Coronary artery (tissue), 2 donors: ENCODE results near the gene CEP85L.

Experiments
- DNase-seq: peaks from one replicate; pipeline ENCODE4 v3.0.0-alpha.2; 2017; ENCODE audit warnings: low spot score
- H3K27ac ChIP-seq, 2 donors: fragments of 200-600 bp; sonication (generic); one replicate each; pipeline ENCODE4 v1.5.1; 2016 to 2019
- H3K4me3 ChIP-seq: fragments of 200-600 bp; sonication (generic); 2 replicates; pipeline ENCODE4 v1.5.1; 2016; ENCODE audit warnings: mild to moderate bottlenecking, moderate library complexity
- TF ChIP-seq, protein P1 (sequence below): fragments of 200-600 bp; sonication (generic); IDR thresholded peaks from one replicate; pipeline ENCODE4 v1.5.1; 2019; ENCODE audit warnings: antibody characterized with exemption

CEP85L gene

DNA sequence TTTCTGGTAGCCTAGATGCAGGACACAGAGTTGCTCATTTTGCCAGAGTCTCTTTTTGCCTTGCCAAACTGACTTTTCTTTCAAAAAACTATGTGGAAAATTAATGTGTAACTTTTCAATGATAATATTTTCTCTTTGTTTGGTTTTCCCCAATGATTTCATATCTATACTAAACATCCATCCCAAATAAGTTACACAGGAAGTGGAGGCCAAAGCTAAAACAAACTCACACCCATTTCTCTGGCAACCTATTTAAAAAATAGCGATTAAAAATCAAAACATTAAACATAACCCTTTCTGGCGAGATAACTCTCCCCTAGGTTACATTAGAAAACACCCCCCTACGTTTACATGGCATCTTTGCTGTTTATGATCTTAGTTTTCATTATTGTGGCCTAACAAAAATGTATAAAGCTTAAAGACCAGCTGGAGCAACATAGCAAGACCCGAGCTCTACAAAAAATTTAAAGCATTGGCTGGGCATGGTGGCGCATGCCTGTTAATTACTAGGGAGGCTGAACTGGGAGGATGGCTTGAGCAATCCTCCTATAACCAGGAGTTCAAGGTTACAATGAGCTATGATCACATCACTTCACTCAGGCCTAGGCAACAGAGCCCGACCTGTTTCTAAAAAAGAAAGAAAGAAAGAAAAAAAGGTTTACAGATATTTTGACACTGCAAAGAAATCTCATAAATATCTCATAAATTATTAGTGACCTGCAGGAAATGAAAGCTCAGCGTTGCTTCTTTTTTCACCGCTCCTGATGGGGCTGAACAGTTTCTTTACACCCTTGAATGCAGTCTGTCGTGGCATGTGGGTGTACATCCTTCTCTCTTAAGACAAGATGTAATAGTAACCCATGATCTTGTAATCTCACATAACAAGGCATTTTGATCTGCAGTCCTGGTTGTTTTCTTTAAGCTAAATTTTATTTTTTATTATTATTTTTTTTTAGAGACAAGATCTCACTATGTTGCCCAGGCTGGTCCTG lies 32.8 kb upstream of the CEP85L start:
- no peak for DNase-seq
- TF ChIP-seq, protein P1, sequence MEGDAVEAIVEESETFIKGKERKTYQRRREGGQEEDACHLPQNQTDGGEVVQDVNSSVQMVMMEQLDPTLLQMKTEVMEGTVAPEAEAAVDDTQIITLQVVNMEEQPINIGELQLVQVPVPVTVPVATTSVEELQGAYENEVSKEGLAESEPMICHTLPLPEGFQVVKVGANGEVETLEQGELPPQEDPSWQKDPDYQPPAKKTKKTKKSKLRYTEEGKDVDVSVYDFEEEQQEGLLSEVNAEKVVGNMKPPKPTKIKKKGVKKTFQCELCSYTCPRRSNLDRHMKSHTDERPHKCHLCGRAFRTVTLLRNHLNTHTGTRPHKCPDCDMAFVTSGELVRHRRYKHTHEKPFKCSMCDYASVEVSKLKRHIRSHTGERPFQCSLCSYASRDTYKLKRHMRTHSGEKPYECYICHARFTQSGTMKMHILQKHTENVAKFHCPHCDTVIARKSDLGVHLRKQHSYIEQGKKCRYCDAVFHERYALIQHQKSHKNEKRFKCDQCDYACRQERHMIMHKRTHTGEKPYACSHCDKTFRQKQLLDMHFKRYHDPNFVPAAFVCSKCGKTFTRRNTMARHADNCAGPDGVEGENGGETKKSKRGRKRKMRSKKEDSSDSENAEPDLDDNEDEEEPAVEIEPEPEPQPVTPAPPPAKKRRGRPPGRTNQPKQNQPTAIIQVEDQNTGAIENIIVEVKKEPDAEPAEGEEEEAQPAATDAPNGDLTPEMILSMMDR = no peak
- no peak overlapping the region for H3K27ac ChIP-seq
- H3K4me3 ChIP-seq = no peak overlapping the region

DNA sequence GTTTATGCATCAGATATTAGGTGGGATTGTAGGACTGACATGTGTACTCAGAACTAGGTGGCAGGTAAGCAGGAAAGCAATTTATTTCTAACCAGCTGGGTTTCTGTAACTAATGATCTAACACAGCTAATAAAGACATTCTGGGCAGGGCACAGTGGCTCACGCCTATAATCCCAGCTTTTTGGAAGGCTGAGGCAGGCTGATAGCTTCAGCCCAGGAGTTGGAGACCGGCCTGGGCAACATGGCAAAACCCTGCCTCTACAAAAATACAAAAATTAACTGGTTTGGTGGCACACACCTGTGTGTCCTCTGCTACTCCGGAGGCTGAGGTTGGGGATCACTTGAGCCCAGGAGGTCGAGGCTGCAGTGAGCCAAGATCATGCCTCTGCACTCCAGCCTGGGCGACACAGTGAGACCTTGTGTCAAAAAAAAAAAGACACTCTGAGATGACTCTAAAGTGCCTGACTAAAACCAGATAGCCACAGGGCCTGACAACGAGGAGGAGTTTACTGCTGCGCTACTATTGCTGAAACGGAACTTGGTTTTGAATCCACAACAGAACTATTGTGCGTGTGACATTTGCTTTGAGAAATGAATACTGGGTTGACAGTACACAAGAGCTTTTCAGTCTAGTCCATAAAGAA lies 29.2 kb upstream of the CEP85L start:
- no peak for DNase-seq
- H3K4me3 ChIP-seq = no peak overlapping the region
- H3K27ac ChIP-seq = peak overlapping the region in 1 of 2 donors; percentile 35
- TF ChIP-seq, protein P1 = no peak

DNA sequence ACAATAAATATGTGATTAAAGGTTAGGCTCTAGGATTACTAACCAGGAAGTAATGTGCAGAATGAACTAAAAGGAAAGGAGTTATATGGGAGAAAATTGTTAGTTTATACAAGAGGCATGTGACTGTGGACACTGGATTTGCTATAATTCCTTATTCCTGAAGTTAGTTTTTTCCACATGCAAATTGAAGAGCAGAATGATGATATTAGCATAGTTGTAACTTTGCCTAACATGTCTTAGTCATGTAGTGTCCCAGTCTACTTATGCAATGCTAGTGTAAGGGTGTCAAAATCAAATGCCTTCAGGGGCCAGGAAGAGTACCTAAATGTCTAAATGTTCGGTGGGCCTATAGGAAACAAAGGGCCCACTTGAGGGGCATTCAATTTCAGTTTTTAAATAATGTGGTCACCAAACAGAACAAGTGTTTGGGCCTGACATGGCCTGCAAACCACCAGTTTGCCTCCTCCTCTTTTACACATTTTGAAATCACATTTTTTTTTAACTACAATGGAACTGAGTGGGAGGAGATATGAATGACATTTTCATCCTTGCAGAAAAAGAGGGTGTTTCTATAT lies 28.0 kb upstream of the CEP85L start:
- Histone ChIP-seq H3K27ac (no peak overlapping the region), H3K4me3 (no peak overlapping the region)
- DNase-seq = no peak
- TF ChIP-seq, protein P1 = no peak

DNA sequence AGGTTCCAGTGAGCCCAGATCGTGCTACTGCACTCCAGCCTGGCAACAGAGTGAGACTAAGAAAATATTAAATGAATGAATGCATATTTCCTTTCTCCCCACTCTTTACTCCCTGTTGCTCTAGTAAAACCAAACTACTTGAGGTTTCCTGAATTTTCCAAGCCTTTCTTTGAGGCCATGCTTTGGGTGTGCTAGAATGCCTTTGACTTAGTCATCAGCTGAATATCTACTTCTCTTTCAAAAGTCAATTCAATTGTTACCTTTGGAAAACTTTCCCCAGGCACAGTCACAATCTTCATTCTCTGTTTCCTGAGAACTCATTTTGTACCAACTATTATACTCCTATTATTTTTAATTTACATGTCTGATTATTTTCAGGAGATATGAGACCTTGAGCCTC lies 27.5 kb upstream of the CEP85L start:
- Histone ChIP-seq H3K4me3 (no peak overlapping the region), H3K27ac (no peak overlapping the region)
- TF ChIP-seq, protein P1 = no peak
- no peak for DNase-seq

GRCh38 chr6:118677193-118677592 lies 25.8 kb upstream of the CEP85L start:
- no peak overlapping the region for H3K27ac ChIP-seq
- TF ChIP-seq, protein P1 = no peak
- DNase-seq = no peak
- H3K4me3 ChIP-seq = no peak overlapping the region

DNA sequence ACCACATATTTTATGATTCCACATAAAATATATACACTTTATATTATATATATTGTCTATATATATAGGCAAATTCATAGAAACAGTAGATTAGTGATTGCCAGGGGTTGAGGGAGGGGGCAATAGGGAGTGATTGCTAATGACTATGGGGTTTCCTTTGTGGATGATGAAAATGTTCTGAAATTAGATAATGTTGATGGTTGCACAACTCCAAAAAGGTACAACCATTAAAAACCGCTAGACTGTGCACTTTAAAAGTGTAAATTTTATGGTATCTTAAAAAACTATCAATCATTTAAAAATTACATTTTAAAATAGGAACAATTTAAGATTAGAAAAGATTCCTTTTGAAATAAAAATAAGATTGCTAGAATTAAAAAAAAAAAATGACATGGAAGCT lies 23.8 kb upstream of the CEP85L start:
- TF ChIP-seq, protein P1 = no peak
- Histone ChIP-seq H3K4me3 (no peak overlapping the region), H3K27ac (no peak overlapping the region)
- no peak for DNase-seq
